Cardiac fibroblast (primary cell): ENCODE data around the gene SARNP.
"Not testable (repeated sequence)": the region's sequence is repeated elsewhere in the genome, so short reads cannot be mapped to it uniquely, and the experiment has no call there.

Source experiments
- DNase-seq, 2 donors: peaks; one replicate each; pipeline versions ENCODE4 v3.0.0 to v3.0.0-alpha.2; 2010; ENCODE audit warnings: low read depth in 2 of 2
- H3K4me3 ChIP-seq, 2 donors: replicated peaks in 1 of 2; 1 replicate in 1 of 2; 2 replicates in 1 of 2; pipeline ENCODE4 v1.5.1; 2011; ENCODE audit warnings: low read depth in 2 of 2, low read length in 2 of 2, mild to moderate bottlenecking in 2 of 2, moderate library complexity in 1 of 2
- CTCF ChIP-seq: IDR thresholded peaks from one replicate; pipeline ENCODE4 v1.5.1; 2011; ENCODE audit warnings: low read depth, mild to moderate bottlenecking, low read length, inconsistent platforms

The SARNP gene

DNA sequence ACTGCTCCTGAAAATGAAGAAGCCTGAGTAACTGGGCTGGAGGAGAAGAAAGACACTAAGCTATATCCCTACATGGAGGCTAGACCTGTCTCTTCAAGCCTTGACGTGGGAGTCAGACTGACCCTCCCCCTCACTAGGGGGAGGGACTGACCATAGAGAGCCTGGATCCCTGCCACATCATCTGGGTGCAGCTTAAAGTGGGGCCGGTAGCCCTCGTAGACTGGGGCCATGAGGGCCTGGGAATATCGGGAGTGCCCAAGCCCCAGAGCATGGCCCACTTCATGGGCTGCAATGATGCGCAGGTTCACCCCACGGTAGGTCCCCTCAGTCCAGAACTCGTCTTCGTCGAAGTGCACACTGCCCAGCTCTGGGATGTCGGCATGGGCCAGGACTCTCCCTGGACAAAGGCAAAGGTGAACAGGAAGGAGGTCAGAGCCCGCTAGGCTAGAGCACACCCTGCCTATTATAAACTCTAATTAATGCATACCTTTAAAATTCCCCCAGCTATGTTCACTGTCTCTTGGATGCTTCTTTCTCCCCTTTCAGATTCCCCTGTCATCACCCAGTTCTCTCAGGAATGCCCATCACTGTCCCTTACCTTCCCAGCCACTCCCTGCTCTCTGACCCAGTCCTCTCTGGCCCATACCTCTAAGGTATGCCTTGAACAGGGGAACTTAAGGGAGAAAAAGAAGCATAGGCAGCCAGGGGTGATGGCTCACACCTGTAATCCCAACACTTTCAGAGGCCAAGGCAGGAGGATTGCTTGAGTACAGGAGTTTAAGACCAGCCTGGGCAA lies 22.0 kb upstream of the SARNP start:
- no peak for DNase-seq
- no peak for TF ChIP-seq CTCF
- H3K4me3 ChIP-seq, result no peak overlapping the region

GRCh38 chr12:55838361-55838760 lies 20.8 kb upstream of the SARNP start:
- H3K4me3 ChIP-seq, result no peak overlapping the region
- no peak for DNase-seq
- TF ChIP-seq CTCF, result no peak

GRCh38 chr12:55834400-55834799 lies 16.9 kb upstream of the SARNP start:
- not testable (repeated sequence) for DNase-seq, H3K4me3 ChIP-seq

GRCh38 chr12:55833056-55833455 lies 15.5 kb upstream of the SARNP start:
- TF ChIP-seq CTCF, result no peak
- no peak for DNase-seq
- H3K4me3 ChIP-seq, result no peak overlapping the region

- H3K4me3 ChIP-seq, result peak overlapping the region; percentile 88 to 94
- no peak for DNase-seq
- TF ChIP-seq CTCF, result no peak
These were observed 13.9 kb upstream of the SARNP start for GRCh38 chr12:55831447-55831815.

- no peak for TF ChIP-seq CTCF
- H3K4me3 ChIP-seq, result peak overlapping the region; percentile 88 to 94
These were observed 13.3 kb upstream of the SARNP start for GRCh38 chr12:55830601-55831446.

DNA sequence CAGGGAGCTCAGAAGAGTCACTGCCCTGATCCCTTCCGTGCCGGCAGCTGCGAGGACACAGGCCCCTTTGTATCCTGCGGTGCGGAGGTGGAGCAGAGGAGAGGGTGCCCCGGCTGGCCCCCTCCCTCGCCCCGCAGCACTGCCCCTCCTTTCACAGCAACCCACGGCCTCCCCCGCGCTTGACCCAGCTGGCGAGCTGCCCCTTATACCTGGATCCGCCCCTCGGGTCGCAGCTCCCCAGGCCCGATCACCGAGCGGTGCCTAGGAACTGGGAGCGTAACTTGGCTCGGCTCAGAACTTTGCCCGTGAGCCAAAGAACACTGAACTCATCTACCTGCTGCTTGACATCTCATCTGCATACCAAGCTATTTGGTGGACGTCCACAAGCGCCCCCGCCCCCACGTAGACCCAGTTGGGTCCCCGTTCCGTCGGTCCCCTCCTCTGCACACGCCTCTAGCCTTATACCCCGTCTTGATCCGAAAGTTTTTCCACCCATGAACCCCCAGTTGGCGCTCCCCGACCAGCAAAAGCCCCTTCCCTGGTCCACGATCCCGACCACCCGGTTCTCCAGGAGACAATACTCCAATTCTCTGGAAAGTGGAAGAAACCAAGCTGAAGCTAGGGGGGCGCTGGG lies 12.6 kb upstream of the SARNP start:
- TF ChIP-seq CTCF, result no peak
- H3K4me3 ChIP-seq, result peak overlapping the region; percentile 88 to 94
- DNase-seq, result no peak

More at GRCh38 chr12:55830601-55831446, 13.3 kb upstream of the SARNP start:
- DNase-seq, result peak; percentile 57 to 84
